Left forelimb (tissue), 1 donor: ENCODE results near the gene CAST.

Experiments
- DNase-seq: peaks from one replicate; pipeline ENCODE4 v3.0.0-alpha.2; 2018; ENCODE audit warnings: low spot score

Gene CAST

GRCh38 chr5:96671441-96671840 is 9.3 kb downstream of the CAST start:
- DNase-seq: no peak

GRCh38 chr5:96673127-96673526 is 11.0 kb downstream of the CAST start:
- no peak for DNase-seq

GRCh38 chr5:96675882-96676281 is 13.7 kb downstream of the CAST start:
- DNase-seq: no peak

- DNase-seq: no peak
These were observed 15.3 kb downstream of the CAST start for GRCh38 chr5:96677496-96677895.

- DNase-seq: no peak
These were observed 17.1 kb downstream of the CAST start for GRCh38 chr5:96679293-96679692.

- no peak for DNase-seq
These were observed 18.7 kb downstream of the CAST start for GRCh38 chr5:96680759-96681470.

- no peak for DNase-seq
These were observed 21.2 kb downstream of the CAST start for GRCh38 chr5:96683392-96683791.

GRCh38 chr5:96683810-96684209 is 21.6 kb downstream of the CAST start:
- DNase-seq: no peak

- DNase-seq: no peak
These were observed 24.9 kb downstream of the CAST start for GRCh38 chr5:96687080-96687479.

GRCh38 chr5:96687812-96688453 is 25.8 kb downstream of the CAST start:
- DNase-seq: no peak

- DNase-seq: no peak
These were observed 28.7 kb downstream of the CAST start for GRCh38 chr5:96690861-96691260.

GRCh38 chr5:96691503-96692303 is 29.5 kb downstream of the CAST start:
- no peak for DNase-seq

- DNase-seq: no peak
These were observed 30.3 kb downstream of the CAST start for GRCh38 chr5:96692441-96692840.

- DNase-seq: no peak
These were observed 37.1 kb downstream of the CAST start for GRCh38 chr5:96699186-96699820.

- peak; percentile 92 for DNase-seq
These were observed 40.6 kb downstream of the CAST start for GRCh38 chr5:96702503-96703383.

GRCh38 chr5:96703384-96703920 is 41.3 kb downstream of the CAST start:
- DNase-seq: no peak

GRCh38 chr5:96703995-96704394 is 41.8 kb downstream of the CAST start:
- DNase-seq: no peak

- DNase-seq: no peak
These were observed 44.4 kb downstream of the CAST start for GRCh38 chr5:96706433-96707111.

- DNase-seq: no peak
These were observed 46.4 kb downstream of the CAST start for GRCh38 chr5:96708600-96708999.

- DNase-seq: no peak
These were observed 47.1 kb downstream of the CAST start for GRCh38 chr5:96709152-96709821.
